OCI-LY1 (cell line): ENCODE measurements around the gene CEMIP.

Experiments
- H2AFZ ChIP-seq: fragments of 200-600 bp; sonication (generic), shearing (Covaris generic); 2 replicates; pipeline ENCODE4 v1.6.0; 2014; ENCODE audit warnings: antibody characterized with exemption, mild to moderate bottlenecking, low read length
- H3F3A ChIP-seq: fragments of 200-600 bp; sonication (generic), shearing (Covaris generic); 2 replicates; pipeline ENCODE4 v1.6.0; 2014; ENCODE audit warnings: mild to moderate bottlenecking, antibody characterized with exemption, low read length, moderate library complexity; ENCODE audit not compliant: insufficient read depth
- H3K27ac ChIP-seq: fragments of 200-600 bp; sonication (generic); 2 replicates; pipeline ENCODE4 v1.5.1; 2014; ENCODE audit warnings: low read length, mixed run types, mild to moderate bottlenecking, low read depth; ENCODE audit not compliant: poor library complexity, severe bottlenecking
- H3K27me3 ChIP-seq: fragments of 200-600 bp; sonication (generic); 2 replicates; pipeline ENCODE4 v1.6.0; 2014; ENCODE audit warnings: antibody characterized with exemption, mild to moderate bottlenecking, low read length, moderate library complexity; ENCODE audit not compliant: insufficient read depth
- H3K36me3 ChIP-seq: fragments of 200-600 bp; sonication (generic); 2 replicates; pipeline ENCODE4 v1.6.1; 2014; ENCODE audit warnings: mild to moderate bottlenecking, antibody characterized with exemption, low read length, moderate library complexity, mixed read lengths; ENCODE audit not compliant: insufficient read depth
- H3K4me1 ChIP-seq: fragments of 200-600 bp; sonication (generic); 2 replicates; pipeline ENCODE4 v1.5.1; 2014; ENCODE audit warnings: mild to moderate bottlenecking, low read length, moderate library complexity; ENCODE audit not compliant: insufficient read depth, severe bottlenecking
- H3K4me2 ChIP-seq: fragments of 200-600 bp; sonication (generic), shearing (Covaris generic); 2 replicates; pipeline ENCODE4 v1.6.1; 2014; ENCODE audit warnings: low read length
- H3K4me3 ChIP-seq: fragments of 200-600 bp; sonication (generic); 2 replicates; pipeline ENCODE4 v1.5.1; 2014; ENCODE audit warnings: low read length, low read depth, mild to moderate bottlenecking, mixed read lengths; ENCODE audit not compliant: poor library complexity, severe bottlenecking
- H3K79me2 ChIP-seq: fragments of 200-600 bp; shearing (Covaris generic); 2 replicates; pipeline ENCODE4 v1.6.1; 2016; ENCODE audit warnings: mixed run types, low read length, mixed read lengths; ENCODE audit not compliant: insufficient read depth
- H3K9ac ChIP-seq: fragments of 200-600 bp; sonication (generic), shearing (Covaris generic); 2 replicates; pipeline ENCODE4 v1.6.1; 2014; ENCODE audit warnings: mild to moderate bottlenecking, low read length, mixed read lengths
- H3K9me2 ChIP-seq: fragments of 200-600 bp; sonication (generic), shearing (Covaris generic); 2 replicates; pipeline ENCODE4 v1.6.1; 2014; ENCODE audit warnings: low read depth, mild to moderate bottlenecking, low read length, mixed read lengths
- H3K9me3 ChIP-seq: fragments of 200-600 bp; shearing (Covaris generic); 2 replicates; pipeline ENCODE4 v1.6.1; 2014; ENCODE audit warnings: low read length, mixed read lengths
- H4K20me1 ChIP-seq: fragments of 200-600 bp; sonication (generic), shearing (Covaris generic); 2 replicates; pipeline ENCODE4 v1.6.0; 2016; ENCODE audit warnings: mild to moderate bottlenecking, low read length; ENCODE audit not compliant: insufficient read depth
- CTCF ChIP-seq: fragments of 200-600 bp; sonication (generic), shearing (Covaris generic); IDR thresholded peaks from 2 replicates; pipeline ENCODE4 v1.5.1; 2017; ENCODE audit warnings: mild to moderate bottlenecking, antibody characterized with exemption, low read length, moderate library complexity, mixed read lengths
- EZH2 ChIP-seq: fragments of 200-600 bp; sonication (generic), shearing (Covaris generic); IDR thresholded peaks from 2 replicates; pipeline ENCODE4 v1.8.0; 2017; ENCODE audit warnings: borderline replicate concordance, mixed run types, mild to moderate bottlenecking, antibody characterized with exemption, low read length, moderate library complexity, mixed read lengths

The CEMIP gene

DNA sequence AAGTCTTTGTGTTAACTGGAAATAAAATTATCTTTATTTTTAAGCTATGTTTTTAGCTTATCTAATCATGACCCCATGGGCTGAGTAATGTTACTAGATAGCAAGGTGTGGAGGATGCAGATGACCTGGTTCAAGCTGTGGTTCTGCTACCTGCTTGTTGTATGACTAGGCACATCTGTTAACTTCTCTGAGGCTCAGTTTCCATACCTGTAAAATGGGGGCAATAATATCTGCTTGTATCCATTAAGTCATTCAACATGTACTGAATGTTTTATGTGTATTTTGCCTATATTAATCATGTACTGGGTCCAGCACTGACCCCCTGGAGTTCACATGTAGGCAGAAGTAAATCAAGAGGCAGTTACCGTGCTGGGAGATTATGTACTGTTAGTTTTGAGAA lies 51.5 kb downstream of the CEMIP start:
- Histone ChIP-seq H4K20me1 (no peaks in the 10 kb centered on the region), H3K4me3 (no peak overlapping the region), H3K79me2 (no peaks in the 10 kb centered on the region), H3K4me1 (peaks cover 29% of the 10 kb centered on the region), H3K36me3 (no peaks in the 10 kb centered on the region), H3K27me3 (no peaks in the 10 kb centered on the region), H2AFZ (no peak overlapping the region), H3K9ac (no peak overlapping the region), H3K4me2 (no peak overlapping the region), H3K27ac (no peak overlapping the region), H3K9me2 (no peaks in the 10 kb centered on the region), H3F3A (no peaks in the 10 kb centered on the region), H3K9me3 (no peaks in the 10 kb centered on the region)
- no peak for TF ChIP-seq CTCF
- TF ChIP-seq EZH2, result no peak

DNA sequence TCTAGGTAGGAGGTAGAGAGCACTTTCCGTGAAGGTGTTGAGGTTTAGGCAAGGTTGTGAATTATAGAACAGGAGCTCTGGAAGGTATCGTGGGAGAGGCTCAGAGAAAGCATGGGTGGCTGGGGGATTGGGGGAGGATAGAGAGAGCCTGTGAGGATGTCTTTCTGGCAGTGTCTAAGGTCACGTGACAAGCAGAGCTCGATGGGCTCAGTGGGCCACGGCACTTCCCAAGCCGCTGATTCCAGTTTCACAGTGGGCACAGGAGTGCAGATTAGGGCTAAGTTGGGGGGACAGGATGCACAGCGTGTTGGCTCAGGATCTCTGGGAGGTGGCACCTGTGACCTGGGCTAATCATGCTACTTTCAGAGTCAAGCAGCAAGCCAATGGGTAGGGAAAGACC lies 52.0 kb downstream of the CEMIP start:
- no peak overlapping the region for H3K4me2 ChIP-seq
- no peak for TF ChIP-seq CTCF
- no peak for TF ChIP-seq EZH2
- no peaks in the 10 kb centered on the region for H3K79me2 ChIP-seq
- no peaks in the 10 kb centered on the region for H3K9me3 ChIP-seq
- H3F3A ChIP-seq, result no peaks in the 10 kb centered on the region
- no peak overlapping the region for H3K27ac ChIP-seq
- no peaks in the 10 kb centered on the region for H3K36me3 ChIP-seq
- no peak overlapping the region for H2AFZ ChIP-seq
- H3K9ac ChIP-seq, result no peak overlapping the region
- no peaks in the 10 kb centered on the region for H3K27me3 ChIP-seq
- no peaks in the 10 kb centered on the region for H3K9me2 ChIP-seq
- H4K20me1 ChIP-seq, result no peaks in the 10 kb centered on the region
- H3K4me1 ChIP-seq, result peaks cover 24% of the 10 kb centered on the region
- no peak overlapping the region for H3K4me3 ChIP-seq

- Histone ChIP-seq H3K9me3 (no peaks in the 10 kb centered on the region), H3K36me3 (no peaks in the 10 kb centered on the region), H3K27ac (no peak overlapping the region), H3K4me2 (no peak overlapping the region), H3K9me2 (no peaks in the 10 kb centered on the region), H2AFZ (no peak overlapping the region), H3F3A (no peaks in the 10 kb centered on the region), H3K27me3 (no peaks in the 10 kb centered on the region), H4K20me1 (no peaks in the 10 kb centered on the region), H3K79me2 (no peaks in the 10 kb centered on the region), H3K9ac (no peak overlapping the region), H3K4me1 (peaks cover 21% of the 10 kb centered on the region), H3K4me3 (no peak overlapping the region)
- TF ChIP-seq CTCF, result no peak
- no peak for TF ChIP-seq EZH2
Measured at GRCh38 chr15:80831606-80832224, 52.5 kb downstream of the CEMIP start.
